Measurements from ENCODE around the gene LAMB3.

Gene LAMB3

GRCh38 chr1:209594440-209594839, 57.8 kb downstream of the LAMB3 start:
- DNase-seq, result no peak

- no peak for DNase-seq
Observed at GRCh38 chr1:209593747-209594146, 58.5 kb downstream of the LAMB3 start.

- DNase-seq, result no peak
Observed at GRCh38 chr1:209590405-209590804, 61.8 kb downstream of the LAMB3 start.

- DNase-seq, result no peak
Observed at GRCh38 chr1:209589863-209590262, 62.4 kb downstream of the LAMB3 start.

- DNase-seq, result no peak
Observed at GRCh38 chr1:209589440-209589839, 62.8 kb downstream of the LAMB3 start.

GRCh38 chr1:209587789-209588188, 64.4 kb downstream of the LAMB3 start:
- no peak for DNase-seq

- DNase-seq, result no peak
Observed at GRCh38 chr1:209586221-209586740, 65.9 kb downstream of the LAMB3 start.

GRCh38 chr1:209585672-209586071, 66.6 kb downstream of the LAMB3 start:
- DNase-seq, result peak; percentile 17

GRCh38 chr1:209585197-209585596, 67.0 kb downstream of the LAMB3 start:
- DNase-seq, result no peak

- DNase-seq, result no peak
Observed at GRCh38 chr1:209584231-209584672, 68.0 kb downstream of the LAMB3 start.

GRCh38 chr1:209583408-209583807, 68.8 kb downstream of the LAMB3 start, which contains the start of gene CAMK1G:
Gene CAMK1G (plus strand): TSS chr1:209583714. CDS start chr1:209594984, 11,270 bp downstream.
- no peak for DNase-seq

- no peak for DNase-seq
Observed at GRCh38 chr1:209580577-209580976, 71.6 kb downstream of the LAMB3 start.

GRCh38 chr1:209577346-209577745, 74.9 kb downstream of the LAMB3 start:
- DNase-seq, result no peak

- peak; percentile 67 for DNase-seq
Observed at GRCh38 chr1:209576392-209577197, 75.6 kb downstream of the LAMB3 start.

- DNase-seq, result no peak
Observed at GRCh38 chr1:209570743-209571142, 81.5 kb downstream of the LAMB3 start.

- peak; percentile 80 for DNase-seq
Observed at GRCh38 chr1:209569455-209570207, 82.6 kb downstream of the LAMB3 start.

GRCh38 chr1:209567698-209568175, 84.5 kb downstream of the LAMB3 start:
- no peak for DNase-seq

GRCh38 chr1:209565759-209566678, 86.2 kb downstream of the LAMB3 start:
- peak; percentile 73 for DNase-seq

All from activated naive CD4-positive, alpha-beta T cell treated with anti-CD3 and anti-CD28 coated beads, Interleukin-2, amount 50 U/mL, for 16 hours (primary cell).